ENCODE data around the gene DAD1. TPM values are rescaled to one million over a fixed set of nuclear protein-coding genes. Genes with fewer than 3 reads are reported as not detected.
A peak's percentile ranks its signal among the peaks of the same experiment; 100 is the strongest.

DAD1 gene
- total and polyA plus RNA-seq, 7 donors, result 115 to 274 (median 160) TPM

- DNase-seq, result no peak
- TF ChIP-seq POLR2A (IDR thresholded peaks at IDR 0.05), result no peak
- no peak for TF ChIP-seq POLR2AphosphoS5 (IDR thresholded peaks at IDR 0.05)
- TF ChIP-seq CTCF (IDR thresholded peaks at IDR 0.05), result no peak
- no peak for TF ChIP-seq EP300 (IDR thresholded peaks at IDR 0.05)
- no peaks in the 10 kb centered on the region for H3K27me3 ChIP-seq
- WGBS, 2 donors, result 97% methylated on average over 3 of the region's 3 CpGs
- H3K4me3 ChIP-seq, result no peak overlapping the region
- intact Hi-C loops (cut with DNase I), result no loop called here
- peaks cover 0 to 39% (median 15%) of the 10 kb centered on the region in 4 donors for H3K36me3 ChIP-seq
- H3K9me3 ChIP-seq, result no peaks in the 10 kb centered on the region
- H3K4me1 ChIP-seq, result peaks cover 0 to 31% (median 14%) of the 10 kb centered on the region in 4 donors
- no peak overlapping the region for H3K27ac ChIP-seq
Observed at GRCh38 chr14:22573804-22574203, 15.2 kb downstream of the DAD1 start.

- Histone ChIP-seq H3K27ac (no peak overlapping the region), H3K9me3 (no peaks in the 10 kb centered on the region), H3K27me3 (no peaks in the 10 kb centered on the region), H3K4me1 (peaks cover 0 to 31% (median 14%) of the 10 kb centered on the region in 4 donors), H3K36me3 (peaks cover 0 to 39% (median 15%) of the 10 kb centered on the region in 4 donors), H3K4me3 (no peak overlapping the region)
- no peak for TF ChIP-seq POLR2AphosphoS5 (IDR thresholded peaks at IDR 0.05)
- TF ChIP-seq POLR2A (IDR thresholded peaks at IDR 0.05), result no peak
- no peak for TF ChIP-seq EP300 (IDR thresholded peaks at IDR 0.05)
- TF ChIP-seq CTCF (IDR thresholded peaks at IDR 0.05), result no peak
- WGBS, 2 donors, result 74 to 85% methylated on average over 1 of the region's 1 CpG
- intact Hi-C loops (cut with DNase I), result no loop called here
- DNase-seq, result no peak
Observed at GRCh38 chr14:22572562-22573058, 16.4 kb downstream of the DAD1 start.

GRCh38 chr14:22570132-22570949 is 18.7 kb downstream of the DAD1 start:
- no peaks in the 10 kb centered on the region for H3K9me3 ChIP-seq
- TF ChIP-seq POLR2AphosphoS5 (IDR thresholded peaks at IDR 0.05), result no peak
- TF ChIP-seq POLR2A (IDR thresholded peaks at IDR 0.05), result no peak
- peak; percentile 76 to 85 (median 78) for TF ChIP-seq CTCF (IDR thresholded peaks at IDR 0.05)
- TF ChIP-seq EP300 (IDR thresholded peaks at IDR 0.05), result no peak
- no peak overlapping the region for H3K4me3 ChIP-seq
- peak; percentile 84 for DNase-seq
- intact Hi-C loops (cut with DNase I), result loop anchor here (1.0 to 2.0 kb wide), 3 partner anchors 28 to 282 kb away; partner anchors contain the start of gene ABHD4
- 17 to 25% methylated on average over 8 of the region's 8 CpGs for WGBS, 2 donors
- peak overlapping the region; percentile 12 to 69 (median 28) for H3K27ac ChIP-seq
- H3K36me3 ChIP-seq, result peaks cover 0 to 39% (median 15%) of the 10 kb centered on the region in 4 donors
- peaks cover 0 to 32% (median 13%) of the 10 kb centered on the region in 4 donors for H3K4me1 ChIP-seq
- no peaks in the 10 kb centered on the region for H3K27me3 ChIP-seq

GRCh38 chr14:22569737-22570131 is 19.3 kb downstream of the DAD1 start:
- DNase-seq, result no peak
- 46 to 66% methylated on average over 3 of the region's 3 CpGs for WGBS, 2 donors
- H3K27ac ChIP-seq, result peak overlapping the region in 3 of 4 donors; percentile 12 to 69 (median 19)
- H3K4me3 ChIP-seq, result no peak overlapping the region
- peaks cover 0 to 38% (median 17%) of the 10 kb centered on the region in 4 donors for H3K4me1 ChIP-seq
- TF ChIP-seq POLR2AphosphoS5 (IDR thresholded peaks at IDR 0.05) (no peak), CTCF (IDR thresholded peaks at IDR 0.05) (no peak), POLR2A (IDR thresholded peaks at IDR 0.05) (no peak), EP300 (IDR thresholded peaks at IDR 0.05) (no peak)
- H3K27me3 ChIP-seq, result no peaks in the 10 kb centered on the region
- H3K36me3 ChIP-seq, result peaks cover 0 to 34% (median 13%) of the 10 kb centered on the region in 4 donors
- intact Hi-C loops (cut with DNase I), result loop anchor here (1.0 to 10.0 kb wide), 5 partner anchors 29 to 415 kb away; partner anchors contain the start of genes ABHD4, AJUBA and OXA1L
- no peaks in the 10 kb centered on the region for H3K9me3 ChIP-seq

All from sigmoid colon (tissue), 7 donors.